PC-9 (cell line): ENCODE results near the gene ZNF662. TPM values are rescaled to one million over a fixed set of nuclear protein-coding genes. Genes with fewer than 3 reads are reported as not detected.

Experiments
- BruUV-seq: library from RNA; stranded (reverse); fragments of 400-500 nt; replicated peaks from 2 replicates; lab custom pipeline; 2021; lab: Mats Ljungman, UMichigan
- CTCF ChIA-PET: fragments of 300-600 bp; sonication (Branson Sonifier 250); formaldehyde crosslinking; loops from one replicate; lab custom pipeline; 2022; ENCODE audit warnings: antibody characterized with exemption; lab: Charles Lee
- POLR2A ChIA-PET: fragments of 300-600 bp; sonication (Branson Sonifier 250); formaldehyde crosslinking; loops from one replicate; lab custom pipeline; 2022; ENCODE audit warnings: antibody characterized with exemption; ENCODE audit not compliant: unreplicated experiment; lab: Charles Lee
- DNase-seq, 2 experiments: peaks; one replicate each; pipeline versions ENCODE4 v3.0.0 to v3.0.0-alpha.2; 2015 to 2022; ENCODE audit warnings: mixed read lengths in 1 of 2
- H2AFZ ChIP-seq: fragments of 200-600 bp; sonication (generic); 2 replicates; pipeline ENCODE4 v1.8.1; 2017; ENCODE audit warnings: antibody characterized with exemption
- H3F3A ChIP-seq: fragments of 200-600 bp; sonication (generic); 2 replicates; pipeline ENCODE4 v1.8.1; 2017; ENCODE audit warnings: antibody characterized with exemption, mild to moderate bottlenecking, low read depth; ENCODE audit not compliant: insufficient read depth
- H3K27ac ChIP-seq: fragments of 200-600 bp; sonication (generic); 2 replicates; pipeline ENCODE4 v1.6.1; 2016; ENCODE audit warnings: mixed run types
- H3K27me3 ChIP-seq: fragments of 200-600 bp; sonication (generic); 2 replicates; pipeline ENCODE4 v1.6.1; 2016; ENCODE audit warnings: low read depth, mixed run types; ENCODE audit not compliant: insufficient read depth
- H3K36me3 ChIP-seq: fragments of 200-600 bp; sonication (generic); 2 replicates; pipeline ENCODE4 v1.6.1; 2016; ENCODE audit warnings: low read depth, mixed run types
- H3K4me1 ChIP-seq: fragments of 200-600 bp; sonication (generic); replicated peaks from 2 replicates; pipeline ENCODE4 v1.6.1; 2016; ENCODE audit warnings: mixed run types; ENCODE audit not compliant: insufficient read depth
- H3K4me2 ChIP-seq: fragments of 200-600 bp; sonication (generic); 2 replicates; pipeline ENCODE4 v1.6.1; 2017; ENCODE audit warnings: mixed run types
- H3K4me3 ChIP-seq: fragments of 200-600 bp; sonication (generic); 2 replicates; pipeline ENCODE4 v1.6.1; 2016; ENCODE audit warnings: mixed run types
- H3K79me2 ChIP-seq: fragments of 200-600 bp; sonication (generic); 2 replicates; pipeline ENCODE4 v1.6.1; 2017; ENCODE audit warnings: low read depth, mixed run types
- H3K9me2 ChIP-seq: fragments of 200-600 bp; sonication (generic); 2 replicates; pipeline ENCODE4 v1.8.1; 2017; ENCODE audit warnings: mild to moderate bottlenecking; ENCODE audit not compliant: insufficient read depth
- H3K9me3 ChIP-seq: fragments of 200-600 bp; sonication (generic); 2 replicates; pipeline ENCODE4 v1.8.1; 2016; ENCODE audit warnings: low read depth; ENCODE audit not compliant: insufficient read depth
- H4K20me1 ChIP-seq: fragments of 200-600 bp; sonication (generic); 2 replicates; pipeline ENCODE4 v1.8.1; 2017; ENCODE audit not compliant: insufficient read depth
- EZH2 ChIP-seq: fragments of 200-600 bp; sonication (generic); IDR thresholded peaks from 2 replicates; pipeline ENCODE4 v1.8.0; 2017; ENCODE audit warnings: antibody characterized with exemption, low read depth
- intact Hi-C: fragments of 100-400 bp; cut with micrococcal nuclease; formaldehyde crosslinking; loops from one replicate; pipeline ENCODE4 v1.10.0; 2022; ENCODE audit not compliant: unreplicated experiment
- total RNA-seq: library from RNA; stranded (reverse); gene quantifications from 2 replicates; pipeline ENCODE4 v1.2.3, GENCODE V29; 2021
- TF ChIP-seq, protein P1 (sequence below): fragments of 200-600 bp; sonication (generic); conservative IDR thresholded peaks from 2 replicates; pipeline ENCODE4 v1.6.1; 2017; ENCODE audit warnings: mixed run types, antibody characterized with exemption, mild to moderate bottlenecking, moderate library complexity

The ZNF662 gene
- total RNA-seq, 1 experiment from 2014 or later, result 9.2 TPM

DNA sequence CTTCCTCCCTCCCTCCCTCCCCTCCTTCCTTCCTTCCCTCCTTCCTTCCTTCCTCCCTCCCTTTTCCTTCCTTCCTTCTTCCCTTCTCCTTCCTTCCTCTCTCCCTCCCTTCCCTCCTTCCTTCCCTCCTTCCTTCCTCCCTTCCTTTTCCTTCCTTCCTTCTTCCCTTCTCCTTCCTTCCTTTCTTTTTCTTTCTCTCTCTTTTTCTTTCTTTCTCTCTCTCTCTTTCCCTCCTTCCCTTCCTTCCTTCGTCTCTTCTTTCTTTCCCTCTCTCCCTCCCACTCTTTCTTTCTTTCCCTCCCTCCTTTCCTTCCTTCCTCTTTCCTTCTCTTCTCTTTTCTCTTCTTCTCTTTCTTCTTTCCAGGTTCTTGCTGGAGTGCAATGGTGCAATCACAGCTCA is 1.9 kb upstream of the ZNF662 start:
- ChIA-PET CTCF (no interaction called here), POLR2A (no interaction called here)
- intact Hi-C loops, result no loop called here
- Histone ChIP-seq H4K20me1 (no peaks in the 10 kb centered on the region), H3K4me2 (no peak overlapping the region), H3K9me2 (no peaks in the 10 kb centered on the region), H3K79me2 (no peaks in the 10 kb centered on the region), H2AFZ (no peak overlapping the region), H3K9me3 (no peaks in the 10 kb centered on the region), H3K36me3 (no peaks in the 10 kb centered on the region), H3K4me3 (no peak overlapping the region), H3K4me1 (peaks cover 35% of the 10 kb centered on the region), H3K27ac (no peak overlapping the region), H3K27me3 (no peaks in the 10 kb centered on the region), H3F3A (peaks cover 25% of the 10 kb centered on the region; the same call in 1 of the 2 replicates)
- no TSS peak for BruUV-seq
- no peak for DNase-seq
- TF ChIP-seq, protein P1, sequence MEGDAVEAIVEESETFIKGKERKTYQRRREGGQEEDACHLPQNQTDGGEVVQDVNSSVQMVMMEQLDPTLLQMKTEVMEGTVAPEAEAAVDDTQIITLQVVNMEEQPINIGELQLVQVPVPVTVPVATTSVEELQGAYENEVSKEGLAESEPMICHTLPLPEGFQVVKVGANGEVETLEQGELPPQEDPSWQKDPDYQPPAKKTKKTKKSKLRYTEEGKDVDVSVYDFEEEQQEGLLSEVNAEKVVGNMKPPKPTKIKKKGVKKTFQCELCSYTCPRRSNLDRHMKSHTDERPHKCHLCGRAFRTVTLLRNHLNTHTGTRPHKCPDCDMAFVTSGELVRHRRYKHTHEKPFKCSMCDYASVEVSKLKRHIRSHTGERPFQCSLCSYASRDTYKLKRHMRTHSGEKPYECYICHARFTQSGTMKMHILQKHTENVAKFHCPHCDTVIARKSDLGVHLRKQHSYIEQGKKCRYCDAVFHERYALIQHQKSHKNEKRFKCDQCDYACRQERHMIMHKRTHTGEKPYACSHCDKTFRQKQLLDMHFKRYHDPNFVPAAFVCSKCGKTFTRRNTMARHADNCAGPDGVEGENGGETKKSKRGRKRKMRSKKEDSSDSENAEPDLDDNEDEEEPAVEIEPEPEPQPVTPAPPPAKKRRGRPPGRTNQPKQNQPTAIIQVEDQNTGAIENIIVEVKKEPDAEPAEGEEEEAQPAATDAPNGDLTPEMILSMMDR, result no peak
- no peak for TF ChIP-seq EZH2

DNA sequence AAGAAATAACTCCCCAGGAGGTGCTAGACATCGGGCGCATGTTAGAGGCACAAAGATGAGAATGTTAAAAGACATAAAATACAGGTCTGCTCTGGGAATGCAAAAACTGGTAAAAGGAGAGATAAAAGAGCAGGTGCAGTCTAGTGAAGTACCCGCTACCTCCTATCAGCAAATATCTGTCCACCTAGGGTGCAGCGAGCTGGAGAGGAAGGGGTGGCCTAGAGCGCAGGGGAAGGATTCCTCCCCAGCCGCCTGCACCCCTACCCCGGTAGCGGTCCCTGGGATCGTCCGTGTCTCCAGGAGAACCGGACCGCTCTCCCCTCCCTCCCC is 237 bp upstream of the ZNF662 start:
- CTCF ChIA-PET, result no interaction called here
- peak overlapping the region; percentile 48; the same call in 1 of the 2 replicates for H3K4me3 ChIP-seq
- BruUV-seq, result no TSS peak

DNA sequence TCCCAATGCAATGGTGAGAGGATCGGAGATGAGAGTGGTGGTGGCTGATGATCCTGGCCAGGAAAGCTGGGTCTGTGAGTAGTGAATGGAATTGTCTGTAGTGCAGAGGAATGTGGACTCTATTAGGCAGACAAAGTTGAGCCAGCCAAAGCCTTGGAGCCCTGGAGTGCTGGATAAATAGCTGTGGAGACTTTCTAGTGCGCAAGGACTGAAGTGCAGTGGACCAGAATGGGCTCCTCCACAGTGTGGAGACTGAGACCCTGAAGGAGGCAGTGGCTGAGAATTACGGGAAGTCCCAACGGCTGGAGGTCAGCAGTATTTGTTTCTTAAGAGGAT is 874 bp downstream of the ZNF662 start:
- no peak overlapping the region for H2AFZ ChIP-seq
- TF ChIP-seq, protein P1, result no peak
- TF ChIP-seq EZH2, result no peak
- H3K27ac ChIP-seq, result no peak overlapping the region
- BruUV-seq, result no TSS peak
- peak overlapping the region; percentile 48; the same call in 1 of the 2 replicates for H3K4me3 ChIP-seq
- no peaks in the 10 kb centered on the region for H3K79me2 ChIP-seq
- H3K4me1 ChIP-seq, result peaks cover 8% of the 10 kb centered on the region
- no peak for DNase-seq
- H4K20me1 ChIP-seq, result no peaks in the 10 kb centered on the region
- H3K9me2 ChIP-seq, result no peaks in the 10 kb centered on the region
- intact Hi-C loops, result no loop called here
- H3K27me3 ChIP-seq, result no peaks in the 10 kb centered on the region
- ChIA-PET CTCF (no interaction called here), POLR2A (no interaction called here)
- peak overlapping the region; percentile 60 for H3K4me2 ChIP-seq
- H3F3A ChIP-seq, result peaks cover 2% of the 10 kb centered on the region; the same call in 1 of the 2 replicates
- no peaks in the 10 kb centered on the region for H3K36me3 ChIP-seq
- peaks cover 5% of the 10 kb centered on the region for H3K9me3 ChIP-seq

More for the DNA sequence above, 237 bp upstream of the ZNF662 start:
- TF ChIP-seq, protein P1, result no peak
- TF ChIP-seq EZH2, result no peak
- intact Hi-C loops, result no loop called here
- Histone ChIP-seq H3K9me3 (no peaks in the 10 kb centered on the region; the same call in 1 of the 2 replicates), H4K20me1 (no peaks in the 10 kb centered on the region), H3K9me2 (no peaks in the 10 kb centered on the region), H2AFZ (no peak overlapping the region), H3K4me2 (peak overlapping the region; percentile 60), H3K79me2 (no peaks in the 10 kb centered on the region), H3K27me3 (no peaks in the 10 kb centered on the region), H3K36me3 (no peaks in the 10 kb centered on the region), H3K4me1 (peaks cover 19% of the 10 kb centered on the region), H3F3A (peaks cover 13% of the 10 kb centered on the region; the same call in 1 of the 2 replicates), H3K27ac (no peak overlapping the region)
- POLR2A ChIA-PET, result no interaction called here
- DNase-seq, result no peak
